ENCODE measurements around the gene PTPRT. TPM values are rescaled to one million over a fixed set of nuclear protein-coding genes. Genes with fewer than 3 reads are reported as not detected.

Gene PTPRT
- total RNA-seq, 4 donors from 2014 or later: under 0.01 to 0.64 (median 0.40) TPM

- no peaks in the 10 kb centered on the region for H3K36me3 ChIP-seq
- 78 to 82% methylated on average over 3 of the region's 3 CpGs for WGBS, 2 donors (ENCODE audit: low coverage in 1 of 2)
- in situ Hi-C loops (cut with MboI; ENCODE audit: low pct_ligation_motif_present in 1 of 4, low pct_unique_long_range_greater_than_20kb in 1 of 4, low sequenced_read_pairs in 3 of 4): no loop called here
Observed at GRCh38 chr20:43011491-43011890, 178.2 kb downstream of the PTPRT start.

GRCh38 chr20:43009532-43009931 is 180.2 kb downstream of the PTPRT start:
- no peaks in the 10 kb centered on the region for H3K9me3 ChIP-seq
- in situ Hi-C loops (cut with MboI; ENCODE audit: low pct_ligation_motif_present in 1 of 4, low pct_unique_long_range_greater_than_20kb in 1 of 4, low sequenced_read_pairs in 3 of 4): no loop called here
- WGBS, 2 donors (ENCODE audit: low coverage in 1 of 2): 91% methylated on average over 8 of the region's 8 CpGs; no CpG with 5 or more reads in 1 of the 2 donors
- DNase-seq: no peak
- intact Hi-C loops (cut with DNase I; ENCODE audit: low total_unique reads): no loop called here
- no peaks in the 10 kb centered on the region for H3K4me1 ChIP-seq
- no peak overlapping the region for H3K4me3 ChIP-seq
- TF ChIP-seq CTCF (IDR thresholded peaks at IDR 0.05) (no peak), POLR2A (IDR thresholded peaks at IDR 0.05) (no peak), EP300 (IDR thresholded peaks at IDR 0.05; ENCODE audit: low read depth) (no peak), POLR2AphosphoS5 (IDR thresholded peaks at IDR 0.05) (no peak)
- no peaks in the 10 kb centered on the region for H3K36me3 ChIP-seq
- no peaks in the 10 kb centered on the region for H3K27me3 ChIP-seq
- no peak overlapping the region for H3K27ac ChIP-seq

More at GRCh38 chr20:43011491-43011890, 178.2 kb downstream of the PTPRT start:
- H3K27me3 ChIP-seq: no peaks in the 10 kb centered on the region
- H3K9me3 ChIP-seq: no peaks in the 10 kb centered on the region
- TF ChIP-seq POLR2AphosphoS5 (IDR thresholded peaks at IDR 0.05): no peak
- no peak for TF ChIP-seq EP300 (IDR thresholded peaks at IDR 0.05; ENCODE audit: low read depth)
- no peak for TF ChIP-seq CTCF (IDR thresholded peaks at IDR 0.05)
- TF ChIP-seq POLR2A (IDR thresholded peaks at IDR 0.05): no peak
- DNase-seq: no peak
- H3K4me3 ChIP-seq: no peak overlapping the region
- H3K4me1 ChIP-seq: no peaks in the 10 kb centered on the region
- intact Hi-C loops (cut with DNase I; ENCODE audit: low total_unique reads): no loop called here
- H3K27ac ChIP-seq: no peak overlapping the region

GRCh38 chr20:43007525-43007924 is 182.2 kb downstream of the PTPRT start:
- intact Hi-C loops (cut with DNase I; ENCODE audit: low total_unique reads): no loop called here
- no peak overlapping the region for H3K27ac ChIP-seq
- H3K36me3 ChIP-seq: no peaks in the 10 kb centered on the region
- no peaks in the 10 kb centered on the region for H3K9me3 ChIP-seq
- no peaks in the 10 kb centered on the region for H3K4me1 ChIP-seq
- DNase-seq: no peak
- no peaks in the 10 kb centered on the region for H3K27me3 ChIP-seq
- no peak overlapping the region for H3K4me3 ChIP-seq
- WGBS, 2 donors (ENCODE audit: low coverage in 1 of 2): 70 to 76% methylated on average over 2 to 5 of the region's 5 CpGs
- in situ Hi-C loops (cut with MboI; ENCODE audit: low pct_ligation_motif_present in 1 of 4, low pct_unique_long_range_greater_than_20kb in 1 of 4, low sequenced_read_pairs in 3 of 4): no loop called here
- TF ChIP-seq POLR2AphosphoS5 (IDR thresholded peaks at IDR 0.05) (no peak), POLR2A (IDR thresholded peaks at IDR 0.05) (no peak), EP300 (IDR thresholded peaks at IDR 0.05; ENCODE audit: low read depth) (no peak), CTCF (IDR thresholded peaks at IDR 0.05) (no peak)

GRCh38 chr20:43006651-43007375 is 182.9 kb downstream of the PTPRT start:
- no peak for TF ChIP-seq POLR2A (IDR thresholded peaks at IDR 0.05)
- WGBS, 2 donors (ENCODE audit: low coverage in 1 of 2): 34 to 44% methylated on average over 2 to 5 of the region's 5 CpGs
- Histone ChIP-seq H3K36me3 (no peaks in the 10 kb centered on the region), H3K9me3 (no peaks in the 10 kb centered on the region), H3K27me3 (no peaks in the 10 kb centered on the region), H3K4me3 (no peak overlapping the region), H3K27ac (no peak overlapping the region), H3K4me1 (no peaks in the 10 kb centered on the region)
- DNase-seq: no peak
- in situ Hi-C loops (cut with MboI; ENCODE audit: low pct_ligation_motif_present in 1 of 4, low pct_unique_long_range_greater_than_20kb in 1 of 4, low sequenced_read_pairs in 3 of 4) (no loop called here), intact Hi-C loops (cut with DNase I; ENCODE audit: low total_unique reads) (no loop called here)

Data from transverse colon (tissue), 4 donors.